ENCODE measurements around the gene CD40.
A peak's percentile ranks its signal among the peaks of the same experiment; 100 is the strongest.
"Not testable (repeated sequence)": the region's sequence is repeated elsewhere in the genome, so short reads cannot be mapped to it uniquely, and the experiment has no call there.

CD40 gene

GRCh38 chr20:46117704-46118467 lies at the start of gene CD40:
Gene CD40, plus strand, starts transcription at chr20:46118314. Its CDS starts 30 bp downstream, at chr20:46118344.
- DNase-seq (ENCODE audit: low read depth) = peak; percentile 44

GRCh38 chr20:46070215-46070900 lies 47.8 kb upstream of the CD40 start:
- DNase-seq (ENCODE audit: low read depth) = no peak

GRCh38 chr20:46071573-46071972 lies 46.5 kb upstream of the CD40 start:
- no peak for DNase-seq (ENCODE audit: low read depth)

GRCh38 chr20:46073024-46073423 lies 45.1 kb upstream of the CD40 start:
- no peak for DNase-seq (ENCODE audit: low read depth)

GRCh38 chr20:46073443-46073842 lies 44.7 kb upstream of the CD40 start:
- DNase-seq (ENCODE audit: low read depth) = no peak

- no peak for DNase-seq (ENCODE audit: low read depth)
Measured at GRCh38 chr20:46074006-46074405, 44.1 kb upstream of the CD40 start.

GRCh38 chr20:46076806-46077205 lies 41.3 kb upstream of the CD40 start:
- DNase-seq (ENCODE audit: low read depth) = no peak

- no peak for DNase-seq (ENCODE audit: low read depth)
Measured at GRCh38 chr20:46077642-46078305, 40.3 kb upstream of the CD40 start.

- no peak for DNase-seq (ENCODE audit: low read depth)
Measured at GRCh38 chr20:46078954-46079353, 39.2 kb upstream of the CD40 start.

GRCh38 chr20:46081074-46081473 lies 37.0 kb upstream of the CD40 start:
- DNase-seq (ENCODE audit: low read depth) = no peak

GRCh38 chr20:46083101-46083500 lies 35.0 kb upstream of the CD40 start:
- DNase-seq (ENCODE audit: low read depth) = no peak

GRCh38 chr20:46083531-46084061 lies 34.5 kb upstream of the CD40 start:
- no peak for DNase-seq (ENCODE audit: low read depth)

- DNase-seq (ENCODE audit: low read depth) = no peak
Measured at GRCh38 chr20:46084805-46085178, 33.3 kb upstream of the CD40 start.

GRCh38 chr20:46085179-46085851 lies 32.8 kb upstream of the CD40 start:
- DNase-seq (ENCODE audit: low read depth) = no peak

GRCh38 chr20:46087161-46087560 lies 31.0 kb upstream of the CD40 start:
- DNase-seq (ENCODE audit: low read depth) = no peak

GRCh38 chr20:46088409-46089166 lies 29.5 kb upstream of the CD40 start:
- no peak for DNase-seq (ENCODE audit: low read depth)

GRCh38 chr20:46089167-46089416 lies 29.0 kb upstream of the CD40 start:
- DNase-seq (ENCODE audit: low read depth) = no peak

- DNase-seq (ENCODE audit: low read depth) = peak; percentile 89
Measured at GRCh38 chr20:46089417-46090388, 28.4 kb upstream of the CD40 start, which contains the start of gene NCOA5. Gene NCOA5, minus strand, starts transcription at chr20:46089962. Its CDS starts 10,538 bp downstream, at chr20:46079424.

GRCh38 chr20:46091622-46092535 lies 26.2 kb upstream of the CD40 start:
- not testable (repeated sequence) for DNase-seq (ENCODE audit: low read depth)
